ENCODE measurements around the gene GNG8. TPM values are rescaled to one million over a fixed set of nuclear protein-coding genes. Genes with fewer than 3 reads are reported as not detected.

GNG8 gene
- total RNA-seq, 1 experiment from 2014 or later: not detected

DNA sequence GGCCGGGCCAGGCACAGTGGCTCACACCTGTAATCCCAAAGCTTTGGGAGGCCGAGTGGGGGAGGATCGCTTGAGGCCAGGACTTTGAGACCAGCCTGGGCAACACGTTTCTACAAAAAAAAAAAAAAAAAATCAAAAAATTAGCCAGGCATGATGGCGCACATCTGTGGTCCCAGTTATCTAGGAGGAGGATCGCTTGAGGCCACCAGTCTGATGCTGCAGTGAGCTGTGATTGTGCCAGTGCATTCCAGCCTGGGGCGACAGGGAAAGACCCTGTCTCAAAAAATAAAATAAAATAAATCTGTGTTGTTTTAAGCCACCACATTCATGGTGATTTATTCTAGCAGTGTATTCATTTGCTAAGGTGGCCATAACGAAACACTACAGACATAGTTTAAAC is 29.1 kb upstream of the GNG8 start:
- Mint-ChIP-seq H3K4me1 (ENCODE audit: low read depth, unreplicated experiment) (peaks cover 7% of the 10 kb centered on the region), H3K27me3 (ENCODE audit: insufficient read depth, unreplicated experiment) (peaks cover 4% of the 10 kb centered on the region), H3K9me3 (ENCODE audit: unreplicated experiment) (no peaks in the 10 kb centered on the region), H3K27ac (ENCODE audit: unreplicated experiment) (no peak overlapping the region), H3K36me3 (ENCODE audit: insufficient read depth, unreplicated experiment) (peaks cover 8% of the 10 kb centered on the region), H3K4me3 (ENCODE audit: unreplicated experiment) (no peak overlapping the region)
- Histone ChIP-seq H3K27me3 (replicated peaks; ENCODE audit: control insufficient read depth, insufficient read depth, low read length) (no peaks in the 10 kb centered on the region), H3K36me3 (ENCODE audit: control insufficient read depth, insufficient read depth, low read length) (no peaks in the 10 kb centered on the region), H3K4me1 (no peaks in the 10 kb centered on the region), H3K9me3 (no peaks in the 10 kb centered on the region), H3K4me3 (ENCODE audit: low read depth, low read length) (no peak overlapping the region)
- POLR2A ChIA-PET: no interaction called here
- intact Hi-C loops (cut with micrococcal nuclease; ENCODE audit: unreplicated experiment): no loop called here
- no TSS peak for BruUV-seq (replicated peaks)
- CTCF ChIA-PET: interaction anchor here (1.3 kb wide), 1 partner anchor 48 kb away, joined by 3 read pairs; no protein-coding TSS in a partner anchor
- TF ChIP-seq CTCF (IDR thresholded peaks at IDR 0.05; ENCODE audit: insufficient read depth in 1 of 2, low read depth in 1 of 2, low read length in 1 of 2, severe bottlenecking in 1 of 2, unreplicated experiment in 1 of 2): no peak
- no peak for DNase-seq

GRCh38 chr19:46661735-46662592 is 26.0 kb upstream of the GNG8 start:
- peak; percentile 86 to 88 for DNase-seq
- H3K36me3 ChIP-seq (ENCODE audit: control insufficient read depth, insufficient read depth, low read length): no peaks in the 10 kb centered on the region
- no peaks in the 10 kb centered on the region; the same call in 1 of the 2 replicates for H3K27me3 ChIP-seq (replicated peaks; ENCODE audit: control insufficient read depth, insufficient read depth, low read length)
- TF ChIP-seq CTCF (IDR thresholded peaks at IDR 0.05; ENCODE audit: insufficient read depth in 1 of 2, low read depth in 1 of 2, low read length in 1 of 2, severe bottlenecking in 1 of 2, unreplicated experiment in 1 of 2): peak; percentile 91 to 92
- intact Hi-C loops (cut with micrococcal nuclease; ENCODE audit: unreplicated experiment): loop anchor here (1.0 kb wide), 3 partner anchors 28 to 133 kb away; no protein-coding TSS in a partner anchor
- peaks cover 12% of the 10 kb centered on the region for H3K27me3 Mint-ChIP-seq (ENCODE audit: insufficient read depth, unreplicated experiment)
- BruUV-seq (replicated peaks): no TSS peak
- peak overlapping the region; percentile 73 for H3K4me3 Mint-ChIP-seq (ENCODE audit: unreplicated experiment)
- POLR2A ChIA-PET: interaction anchor here (0.7 to 1.3 kb wide), 6 partner anchors 11 to 189 kb away, joined by 3 to 15 read pairs (median 5); partner anchors contain the start of genes AP2S1 and CALM3
- H3K4me1 Mint-ChIP-seq (ENCODE audit: low read depth, unreplicated experiment): peaks cover 14% of the 10 kb centered on the region
- no peaks in the 10 kb centered on the region for H3K9me3 Mint-ChIP-seq (ENCODE audit: unreplicated experiment)
- H3K9me3 ChIP-seq: no peaks in the 10 kb centered on the region
- H3K4me1 ChIP-seq: peaks cover 11% of the 10 kb centered on the region; the same call in 1 of the 2 replicates
- CTCF ChIA-PET: interaction anchor here (0.5 to 3.0 kb wide), 32 partner anchors 11 to 351 kb away, joined by 3 to 117 read pairs (median 6); partner anchors contain the start of genes GNG8 and PPP5C
- peak overlapping the region; percentile 63 for H3K27ac Mint-ChIP-seq (ENCODE audit: unreplicated experiment)
- peaks cover 8% of the 10 kb centered on the region for H3K36me3 Mint-ChIP-seq (ENCODE audit: insufficient read depth, unreplicated experiment)
- H3K4me3 ChIP-seq (ENCODE audit: low read depth, low read length): peak overlapping the region; percentile 32

GRCh38 chr19:46661020-46661731 is 25.2 kb upstream of the GNG8 start, which contains the start of gene DACT3:
Gene DACT3 (minus strand): TSS chr19:46661182. CDS start chr19:46661064, 118 bp downstream.
- POLR2A ChIA-PET: interaction anchor here (0.7 to 1.3 kb wide), 6 partner anchors 11 to 189 kb away, joined by 3 to 15 read pairs (median 5); partner anchors contain the start of genes AP2S1 and CALM3

More at GRCh38 chr19:46661020-46661731, 25.2 kb upstream of the GNG8 start, which contains the start of gene DACT3:
- peaks cover 8% of the 10 kb centered on the region for H3K36me3 Mint-ChIP-seq (ENCODE audit: insufficient read depth, unreplicated experiment)
- Histone ChIP-seq H3K4me3 (ENCODE audit: low read depth, low read length) (peak within 1 kb of the TSS; percentile 54), H3K4me1 (peaks cover 11% of the 10 kb centered on the region; the same call in 1 of the 2 replicates), H3K27me3 (replicated peaks; ENCODE audit: control insufficient read depth, insufficient read depth, low read length) (no peaks in the 10 kb centered on the region; the same call in 1 of the 2 replicates), H3K36me3 (ENCODE audit: control insufficient read depth, insufficient read depth, low read length) (no peaks in the 10 kb centered on the region), H3K9me3 (no peaks in the 10 kb centered on the region)
- no peaks in the 10 kb centered on the region for H3K9me3 Mint-ChIP-seq (ENCODE audit: unreplicated experiment)
- H3K27me3 Mint-ChIP-seq (ENCODE audit: insufficient read depth, unreplicated experiment): peaks cover 15% of the 10 kb centered on the region
- H3K4me1 Mint-ChIP-seq (ENCODE audit: low read depth, unreplicated experiment): peaks cover 14% of the 10 kb centered on the region
- peak within 1 kb of the TSS; percentile 63 for H3K27ac Mint-ChIP-seq (ENCODE audit: unreplicated experiment)
- H3K4me3 Mint-ChIP-seq (ENCODE audit: unreplicated experiment): peak within 1 kb of the TSS; percentile 73
- no TSS peak for BruUV-seq (replicated peaks)
- CTCF ChIA-PET: interaction anchor here (0.5 to 3.0 kb wide), 30 partner anchors 11 to 515 kb away, joined by 3 to 117 read pairs (median 7); partner anchors contain the start of genes GNG8 and PPP5C
- TF ChIP-seq CTCF (IDR thresholded peaks at IDR 0.05; ENCODE audit: insufficient read depth in 1 of 2, low read depth in 1 of 2, low read length in 1 of 2, severe bottlenecking in 1 of 2, unreplicated experiment in 1 of 2): no peak
- intact Hi-C loops (cut with micrococcal nuclease; ENCODE audit: unreplicated experiment): loop anchor here (1.0 kb wide), 1 partner anchor 27 kb away; no protein-coding TSS in a partner anchor
- DNase-seq: peak; percentile 100
